OCI-LY7 (cell line): ENCODE results near the gene PTEN.

Experiments used
- EZH2phosphoT487 ChIP-seq: fragments of 200-600 bp; sonication (generic); IDR thresholded peaks from 2 replicates; pipeline ENCODE4 v1.6.1; 2018; ENCODE audit warnings: low read depth, borderline replicate concordance, mild to moderate bottlenecking, mixed run types, antibody characterized with exemption, low read length, moderate library complexity, mixed read lengths
- TF ChIP-seq, protein P1 (sequence below): fragments of 200-600 bp; sonication (generic); conservative IDR thresholded peaks from 2 replicates; pipeline ENCODE4 v1.5.1; 2014; ENCODE audit warnings: mild to moderate bottlenecking, antibody characterized with exemption, low read length, moderate library complexity, mixed read lengths

DNA sequence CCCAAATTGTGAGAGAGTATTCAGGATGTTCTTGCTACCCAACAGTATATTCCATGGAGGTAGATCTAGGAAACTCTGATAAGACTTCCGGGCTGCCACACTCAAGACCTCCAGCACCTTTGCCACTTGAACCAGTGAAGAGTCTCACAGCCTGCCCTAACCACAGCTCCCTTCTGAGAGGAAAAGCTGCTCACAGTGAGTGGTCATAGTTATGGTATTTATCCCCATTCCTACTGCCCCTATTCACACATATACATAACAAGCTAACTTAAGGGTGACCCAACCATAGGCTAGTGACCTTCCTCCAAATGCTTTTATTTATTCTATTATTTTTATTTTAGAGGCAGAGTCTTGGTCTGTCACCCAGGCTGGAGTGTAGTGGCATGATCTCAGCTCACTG is 156.3 kb downstream of the PTEN start:
- TF ChIP-seq, protein P1, sequence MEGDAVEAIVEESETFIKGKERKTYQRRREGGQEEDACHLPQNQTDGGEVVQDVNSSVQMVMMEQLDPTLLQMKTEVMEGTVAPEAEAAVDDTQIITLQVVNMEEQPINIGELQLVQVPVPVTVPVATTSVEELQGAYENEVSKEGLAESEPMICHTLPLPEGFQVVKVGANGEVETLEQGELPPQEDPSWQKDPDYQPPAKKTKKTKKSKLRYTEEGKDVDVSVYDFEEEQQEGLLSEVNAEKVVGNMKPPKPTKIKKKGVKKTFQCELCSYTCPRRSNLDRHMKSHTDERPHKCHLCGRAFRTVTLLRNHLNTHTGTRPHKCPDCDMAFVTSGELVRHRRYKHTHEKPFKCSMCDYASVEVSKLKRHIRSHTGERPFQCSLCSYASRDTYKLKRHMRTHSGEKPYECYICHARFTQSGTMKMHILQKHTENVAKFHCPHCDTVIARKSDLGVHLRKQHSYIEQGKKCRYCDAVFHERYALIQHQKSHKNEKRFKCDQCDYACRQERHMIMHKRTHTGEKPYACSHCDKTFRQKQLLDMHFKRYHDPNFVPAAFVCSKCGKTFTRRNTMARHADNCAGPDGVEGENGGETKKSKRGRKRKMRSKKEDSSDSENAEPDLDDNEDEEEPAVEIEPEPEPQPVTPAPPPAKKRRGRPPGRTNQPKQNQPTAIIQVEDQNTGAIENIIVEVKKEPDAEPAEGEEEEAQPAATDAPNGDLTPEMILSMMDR = no peak
- no peak for TF ChIP-seq EZH2phosphoT487
